GM18505 (cell line): Measurements from ENCODE around the gene DBNL.
"Not testable (repeated sequence)": the region's sequence is repeated elsewhere in the genome, so short reads cannot be mapped to it uniquely, and the experiment has no call there.

Experiments used
- ATAC-seq: cut with Tn5 transposase; IDR thresholded peaks from one replicate; pipeline ENCODE4 v1.9.1; 2021; ENCODE audit not compliant: unreplicated experiment
- POLR2A ChIP-seq: IDR thresholded peaks from 4 replicates; pipeline ENCODE4 v1.6.1; 2011; ENCODE audit warnings: borderline replicate concordance; ENCODE audit not compliant: insufficient read depth, insufficient read length; ENCODE audit errors: extremely low read depth

DBNL gene

DNA sequence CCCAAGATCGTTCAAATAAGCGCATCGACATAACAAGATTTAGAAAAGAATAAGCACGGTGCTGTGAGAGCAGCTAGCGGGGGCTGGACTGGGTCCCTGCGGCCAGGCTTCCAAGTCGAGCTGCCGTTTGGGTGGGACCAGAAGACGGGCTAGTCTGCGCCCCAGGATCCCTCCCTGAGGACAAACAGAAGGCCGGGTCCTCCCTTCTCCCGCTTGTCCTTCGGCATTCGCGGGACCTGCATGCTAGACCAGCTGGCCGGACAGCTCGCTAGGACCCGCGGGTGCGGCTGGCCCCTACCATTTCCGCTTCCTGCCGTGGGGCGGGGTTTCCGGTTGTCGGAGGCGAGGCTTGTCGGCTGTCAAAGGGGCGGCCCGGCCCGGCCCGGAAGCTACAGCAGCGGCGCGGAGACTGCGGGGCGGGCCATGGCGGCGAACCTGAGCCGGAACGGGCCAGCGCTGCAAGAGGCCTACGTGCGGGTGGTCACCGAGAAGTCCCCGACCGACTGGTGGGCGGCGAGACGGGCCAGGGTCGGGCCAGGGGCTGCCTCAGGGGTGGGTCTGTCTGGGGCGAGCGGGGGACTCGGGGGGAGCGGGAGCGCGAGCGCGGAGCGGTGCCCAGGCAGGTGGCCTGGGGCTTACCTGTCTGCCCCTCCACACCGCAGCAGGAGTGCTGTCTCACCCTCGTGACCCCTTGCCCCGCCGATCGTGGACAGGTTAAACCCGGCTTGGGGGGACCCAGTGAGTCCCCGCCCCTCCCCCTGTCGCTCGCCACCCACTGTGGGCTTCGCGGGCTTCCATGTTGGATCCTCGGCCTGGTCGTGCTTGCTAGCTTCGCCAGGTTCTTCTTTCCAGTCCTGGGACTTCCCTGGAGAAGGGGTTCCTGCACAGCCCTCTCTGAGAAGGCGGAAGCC lies at the start of gene DBNL:
TSS of gene DBNL (plus strand) at position 388 of the 911 bp plus-strand sequence. CDS start at position 424, 36 bp downstream.
- peak; percentile 95 for TF ChIP-seq POLR2A
- ATAC-seq = peak; percentile 50

DNA sequence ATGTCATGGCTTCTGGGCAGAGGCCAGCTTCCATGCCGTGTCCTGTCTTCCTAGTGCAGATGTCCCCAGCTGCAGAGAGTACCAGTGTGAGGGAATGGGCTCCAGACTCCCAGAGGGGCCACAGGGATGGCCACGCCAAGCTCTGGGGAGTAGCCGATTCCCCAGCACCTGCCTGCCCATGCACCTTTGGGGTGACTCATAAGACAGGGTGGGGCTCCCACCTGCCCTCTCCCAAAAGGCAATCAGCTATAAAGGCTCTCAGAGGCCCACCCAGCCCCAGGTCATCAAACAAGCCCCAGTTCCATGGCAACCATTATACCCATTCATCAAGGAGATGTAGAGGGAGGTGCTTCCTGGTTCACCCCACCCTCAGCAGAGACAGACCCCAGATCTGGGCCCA lies 47.0 kb upstream of the DBNL start, which contains the start of gene SPDYE1:
TSS of gene SPDYE1 (plus strand) at position 366 of the 400 bp plus-strand sequence. CDS start 2,053 bp downstream, outside the sequence.
- ATAC-seq = not testable (repeated sequence)

DNA sequence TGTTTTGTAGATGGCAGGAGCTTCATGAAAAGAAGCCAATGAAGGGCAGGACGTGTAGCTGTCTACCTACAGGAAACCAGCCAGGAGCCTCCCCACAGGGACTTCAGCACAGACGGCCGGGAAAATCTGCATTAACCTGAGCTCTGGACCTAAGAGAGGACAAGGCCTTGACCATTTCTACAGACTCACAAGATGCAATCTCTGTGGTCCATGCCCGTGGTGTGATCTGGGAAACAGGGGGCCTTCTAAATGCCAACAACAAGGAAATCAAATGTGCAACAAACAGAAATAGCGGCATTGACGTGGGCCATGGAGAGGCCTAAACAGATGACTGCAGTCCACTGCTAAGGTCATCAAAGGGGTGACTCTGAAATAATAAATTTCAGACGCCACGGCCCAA lies 32.4 kb upstream of the DBNL start:
- not testable (repeated sequence) for ATAC-seq

DNA sequence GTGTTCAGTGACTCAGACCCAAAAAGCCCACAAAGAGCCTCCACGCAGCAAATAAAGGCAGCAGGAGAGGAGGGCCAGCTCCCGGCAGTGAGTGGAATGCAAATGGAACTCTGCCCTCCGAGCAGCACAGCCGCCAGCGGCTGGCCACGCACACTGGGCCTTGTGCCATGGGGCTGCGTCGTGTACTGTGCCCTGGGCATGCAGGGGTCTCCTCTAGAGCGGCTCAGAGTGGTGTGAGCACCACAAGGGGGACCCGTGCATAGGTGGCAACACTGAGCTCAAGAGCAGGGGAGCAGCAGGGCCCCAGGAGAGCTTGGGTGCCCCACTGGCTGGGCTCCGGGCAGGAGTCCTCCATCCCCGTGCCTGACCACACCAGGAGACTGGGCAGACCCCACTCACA lies 29.4 kb upstream of the DBNL start:
- not testable (repeated sequence) for ATAC-seq

DNA sequence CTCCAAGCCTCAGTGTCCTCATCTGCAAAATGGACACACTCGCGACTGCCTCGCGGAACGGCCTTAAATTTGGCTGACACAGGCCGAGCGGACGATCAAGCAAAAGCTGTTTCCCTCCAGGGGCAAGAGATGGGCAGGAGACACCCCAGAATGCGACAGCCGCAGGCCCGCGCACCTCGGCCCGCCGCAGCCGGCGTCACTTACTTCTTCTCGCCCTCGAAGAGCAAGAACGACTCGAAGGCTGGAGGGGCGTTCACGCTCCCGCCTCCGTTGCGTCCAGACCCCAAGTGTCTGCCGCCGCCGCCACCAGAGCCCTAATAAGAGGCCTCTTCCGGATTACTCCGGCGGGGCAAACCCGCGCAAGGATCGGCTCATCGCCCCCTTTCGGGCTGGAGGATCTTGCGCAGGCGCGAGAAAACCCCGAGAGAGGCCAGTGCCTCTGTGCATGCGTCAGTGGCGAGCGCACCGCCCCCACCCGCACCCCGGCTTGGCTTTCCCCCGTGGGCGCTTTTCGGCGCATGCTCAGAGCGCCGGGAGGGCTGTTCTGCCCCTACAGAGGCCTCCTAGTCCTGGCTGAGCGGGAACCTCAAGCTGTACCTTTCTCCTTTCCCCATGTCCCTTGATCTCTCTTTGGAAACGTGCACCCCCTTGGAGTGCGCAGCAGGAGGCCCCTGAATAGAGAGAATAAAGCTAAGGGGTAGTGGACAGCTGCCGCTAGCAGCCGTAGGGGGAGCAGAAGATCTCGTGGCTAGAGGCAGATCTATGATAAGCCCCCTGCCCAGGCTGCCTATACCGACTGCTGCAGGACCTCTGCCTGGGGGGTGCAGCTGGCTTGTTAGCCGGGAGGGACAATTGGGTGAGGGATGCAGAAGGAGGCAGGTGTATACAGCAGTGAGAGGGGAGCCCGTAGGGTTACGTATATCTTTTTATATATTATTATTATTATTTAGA lies 25.4 kb upstream of the DBNL start:
- TF ChIP-seq POLR2A = peak; percentile 63
- peak; percentile 91 for ATAC-seq

DNA sequence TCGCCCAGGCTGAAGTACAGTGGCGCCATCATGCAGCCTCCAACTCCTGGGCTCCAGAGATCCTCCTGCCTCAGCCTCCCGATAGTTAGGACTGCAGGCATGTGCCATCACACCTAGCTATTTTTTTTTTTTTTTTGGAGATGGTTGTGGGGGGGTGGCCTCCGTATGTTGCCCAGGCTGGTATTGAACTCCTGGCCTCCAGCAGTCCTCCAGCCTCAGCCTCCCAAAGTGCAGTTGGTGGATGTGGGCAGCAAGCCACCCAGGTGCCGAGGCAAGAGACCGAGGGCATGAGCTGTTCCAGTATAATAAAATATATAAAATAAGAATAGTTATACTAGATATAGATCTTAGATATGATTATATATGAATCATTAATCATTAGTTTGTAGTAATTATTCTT lies 24.7 kb upstream of the DBNL start:
- ATAC-seq = not testable (repeated sequence)

DNA sequence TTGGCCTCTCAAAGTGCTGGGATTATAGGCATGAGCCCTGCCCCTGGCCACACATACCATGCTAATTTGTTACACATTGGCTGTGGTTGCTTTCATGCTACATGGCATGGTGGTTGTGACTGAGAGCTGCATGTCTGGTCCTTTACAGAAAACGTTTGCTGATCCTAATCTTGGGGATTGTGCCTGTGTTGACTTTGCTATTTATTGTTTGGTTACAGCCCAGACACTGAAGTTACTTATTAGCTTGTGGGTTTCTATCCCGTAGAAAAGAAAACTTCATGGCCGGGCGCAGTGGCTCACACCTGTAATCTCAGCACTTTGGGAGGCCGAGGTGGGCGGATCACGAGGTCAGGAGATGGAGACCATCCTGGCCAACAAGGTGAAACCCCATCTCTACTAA lies 22.4 kb upstream of the DBNL start:
- ATAC-seq = not testable (repeated sequence)

DNA sequence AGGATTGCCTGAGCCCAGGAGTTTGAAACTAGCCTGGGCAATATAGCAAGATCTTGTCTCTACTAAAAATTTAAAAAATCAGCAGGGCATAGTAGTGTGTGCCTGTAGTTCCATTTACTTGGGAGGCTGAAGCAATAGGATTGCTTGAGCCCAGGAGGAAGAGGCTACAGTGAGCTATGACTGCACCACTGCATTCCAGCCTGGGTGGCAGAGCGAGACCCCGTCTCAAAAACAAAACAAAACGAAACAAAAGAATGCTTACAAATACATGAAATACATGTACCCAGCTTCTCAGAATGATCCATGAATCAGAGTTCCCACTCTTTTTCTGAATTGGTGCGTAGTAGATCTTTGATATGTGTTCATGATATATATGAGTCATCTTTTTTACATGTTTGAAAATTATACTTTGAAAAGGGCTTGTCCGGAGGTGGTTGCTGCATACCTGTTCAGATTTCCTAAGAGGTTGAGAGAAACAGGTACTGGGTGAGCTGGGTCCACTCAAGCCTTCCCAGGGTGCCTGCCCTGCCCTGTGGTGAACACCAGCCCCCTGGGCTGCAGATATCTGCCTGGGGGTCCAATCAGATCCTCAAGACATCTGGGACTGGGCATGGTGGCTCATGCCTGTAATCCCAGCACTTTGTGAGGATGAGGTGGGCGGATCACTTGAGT lies 21.6 kb upstream of the DBNL start:
- not testable (repeated sequence) for ATAC-seq

DNA sequence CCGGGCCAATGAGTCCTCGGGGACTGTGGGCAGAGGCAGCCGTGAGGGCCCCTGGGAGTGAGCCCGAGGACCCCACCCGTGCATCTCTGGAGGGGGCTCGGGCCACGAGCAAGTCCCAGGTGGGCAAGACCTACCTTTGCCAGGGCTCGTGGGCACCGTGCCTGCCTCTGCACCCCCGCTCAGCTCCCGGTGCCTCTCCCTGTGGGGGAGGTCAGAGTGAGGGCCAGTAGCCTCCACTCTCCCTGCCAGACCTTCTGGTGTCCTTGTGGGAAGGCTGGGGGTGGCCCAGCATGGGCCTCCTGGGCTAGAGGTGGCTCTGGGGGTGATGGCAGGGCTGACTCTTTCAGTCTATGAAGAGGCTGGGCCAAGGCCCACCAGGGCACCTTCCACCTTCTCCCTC lies 15.1 kb upstream of the DBNL start:
- ATAC-seq = not testable (repeated sequence)

DNA sequence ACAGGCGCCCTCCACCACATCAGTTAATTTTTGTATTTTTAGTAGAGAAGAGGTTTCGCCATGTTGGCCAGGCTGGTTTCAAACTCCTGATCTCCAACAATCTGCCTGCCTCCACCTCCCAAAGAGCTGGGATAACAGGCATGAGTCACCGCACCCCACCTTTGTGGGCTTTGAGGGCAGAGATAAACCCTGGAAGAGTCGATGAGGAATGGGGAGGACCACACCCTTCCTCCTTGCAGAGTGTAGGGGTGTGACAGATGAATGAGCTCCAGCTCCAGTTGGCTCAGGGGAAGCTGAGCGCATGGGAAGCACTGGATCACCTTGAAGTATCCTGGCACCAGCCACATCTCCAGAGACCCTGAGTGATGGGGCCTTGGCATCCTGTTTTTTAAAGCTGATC lies 14.5 kb upstream of the DBNL start:
- not testable (repeated sequence) for ATAC-seq

DNA sequence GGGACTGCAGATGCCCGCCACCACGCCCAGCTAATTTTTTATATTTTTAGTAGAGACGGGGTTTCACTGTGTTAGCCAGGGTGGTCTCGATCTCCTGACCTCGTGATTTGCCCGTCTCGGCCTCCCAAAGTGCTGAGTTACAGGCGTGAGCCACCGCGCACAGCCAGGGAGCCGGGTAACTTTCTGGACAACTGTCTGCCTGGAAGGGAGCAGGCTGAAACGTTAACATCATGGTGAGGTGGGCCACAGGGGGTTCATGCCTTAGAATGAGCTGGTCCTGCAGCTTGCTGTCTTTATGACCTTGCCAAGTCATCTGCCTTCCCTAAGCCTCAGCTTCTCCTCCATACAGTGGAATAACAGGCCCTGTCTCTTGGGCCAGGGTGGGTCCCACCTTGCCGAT lies 13.2 kb upstream of the DBNL start:
- ATAC-seq = not testable (repeated sequence)

DNA sequence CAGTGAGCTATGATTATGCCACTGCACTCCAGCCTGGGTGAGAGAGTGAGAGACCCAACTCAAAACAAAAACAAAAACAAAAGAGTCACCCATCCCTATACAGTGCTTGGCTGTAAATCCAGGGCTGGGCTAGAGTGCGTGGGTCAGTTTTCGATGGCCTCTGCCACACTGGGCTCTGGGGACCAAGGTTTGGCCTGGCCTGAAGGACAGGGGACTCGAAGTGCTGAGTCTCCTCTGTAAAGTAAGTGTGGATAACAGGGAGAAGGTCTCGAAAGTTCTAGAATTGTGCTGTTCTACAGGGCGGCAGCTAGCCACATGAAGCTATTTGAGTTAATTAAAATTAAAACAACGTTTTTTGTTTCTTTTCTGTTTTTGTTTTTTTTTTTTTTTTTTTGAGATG lies 12.5 kb upstream of the DBNL start:
- ATAC-seq = not testable (repeated sequence)

DNA sequence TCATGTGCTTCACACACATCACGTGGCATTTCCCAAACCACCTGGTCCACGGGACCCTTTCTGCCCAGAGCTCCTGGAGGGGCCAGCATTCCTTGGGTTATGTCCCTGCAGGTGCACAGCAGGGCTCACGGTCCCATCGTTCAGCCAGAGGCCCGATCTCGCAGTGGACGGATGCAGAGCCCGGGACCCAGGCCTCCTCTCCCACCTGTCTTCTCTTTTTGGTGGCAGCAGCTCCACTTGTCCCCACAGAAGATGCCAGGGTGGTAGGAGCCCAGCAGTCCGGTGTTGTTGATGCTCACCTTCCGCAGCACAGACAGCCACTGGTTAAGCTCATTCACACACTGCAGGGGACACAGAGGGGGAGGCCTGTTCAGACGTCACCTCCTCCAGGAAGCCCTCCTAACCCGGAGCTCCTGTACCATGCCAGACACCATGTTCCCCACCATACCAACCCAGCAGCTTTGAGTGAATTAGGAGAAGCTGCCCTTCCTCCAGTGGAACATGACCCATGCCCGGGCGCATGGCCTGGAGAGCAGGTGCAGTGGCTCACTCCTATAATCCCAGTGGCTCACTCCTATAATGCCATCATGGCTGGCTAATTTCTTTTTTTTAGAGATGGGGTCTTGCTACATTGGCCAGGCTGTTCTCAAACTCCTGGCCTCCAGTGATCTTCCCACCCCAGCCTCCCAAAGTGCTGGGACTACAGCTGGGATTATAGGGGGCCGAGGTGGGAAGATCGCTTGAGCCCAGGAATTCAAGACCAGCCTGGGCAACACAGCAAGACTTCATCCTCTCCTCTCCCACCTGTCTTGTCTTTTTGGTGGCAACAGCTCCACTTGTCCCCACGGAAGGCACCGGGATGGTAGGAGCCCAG lies 10.3 kb upstream of the DBNL start:
- not testable (repeated sequence) for ATAC-seq

DNA sequence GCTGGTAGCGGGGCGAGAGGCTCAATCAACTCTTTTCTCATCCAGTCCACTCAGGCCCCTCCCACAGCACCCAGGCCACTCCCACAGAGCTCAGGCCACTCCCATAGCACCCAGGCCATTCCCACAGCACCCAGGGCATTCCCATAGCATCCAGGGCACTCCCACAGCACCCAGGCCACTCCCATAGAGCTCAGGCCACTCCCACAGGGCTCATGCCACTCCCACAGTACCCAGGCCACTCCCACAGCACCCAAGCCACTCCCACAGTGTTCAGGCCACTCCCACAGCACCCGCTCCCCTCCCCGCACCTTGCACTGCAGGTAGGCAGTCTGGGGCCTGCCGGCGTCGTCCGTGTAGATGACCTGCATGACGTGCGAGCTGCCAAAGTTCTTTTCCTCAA lies 8.1 kb upstream of the DBNL start:
- not testable (repeated sequence) for ATAC-seq

DNA sequence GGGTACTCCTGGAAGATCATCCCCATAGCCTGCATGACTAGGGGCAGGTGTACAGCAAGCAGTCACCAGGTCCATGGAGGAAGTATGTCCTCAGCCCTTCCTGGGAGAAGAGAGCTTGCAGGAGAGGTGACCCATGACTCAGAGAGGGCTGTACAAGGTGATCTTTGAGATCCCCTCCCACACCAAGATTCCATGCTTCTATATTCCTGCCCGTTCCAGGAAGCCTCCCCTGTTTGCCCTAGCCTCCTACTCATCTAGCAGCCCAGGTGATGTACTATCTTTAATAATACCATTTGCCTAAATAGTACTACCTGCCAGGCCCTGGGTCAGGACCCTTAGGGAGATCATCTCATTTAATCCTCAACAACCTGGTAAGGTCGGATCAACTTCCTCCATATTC lies 6.6 kb upstream of the DBNL start:
- not testable (repeated sequence) for ATAC-seq

DNA sequence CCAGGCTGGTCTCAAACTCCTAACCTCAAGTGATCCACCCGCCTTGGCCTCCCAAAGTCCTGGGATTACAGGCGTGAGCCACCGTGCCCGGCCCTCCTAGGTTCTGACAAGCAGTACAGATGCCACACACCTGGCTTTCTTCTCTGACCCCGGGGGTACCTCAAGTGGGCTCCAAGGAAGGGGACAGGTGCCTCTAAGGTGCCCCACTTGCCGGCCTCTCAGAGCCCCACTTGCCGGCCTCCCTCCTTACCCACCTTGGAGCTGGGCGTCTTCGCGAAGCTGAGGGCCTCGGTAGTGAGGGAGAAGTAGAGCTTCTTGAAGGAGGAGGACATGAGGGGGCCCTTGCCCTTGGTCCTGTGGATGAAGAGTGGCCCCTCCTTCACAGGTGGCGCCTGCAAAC lies 5.9 kb upstream of the DBNL start:
- ATAC-seq = not testable (repeated sequence)

DNA sequence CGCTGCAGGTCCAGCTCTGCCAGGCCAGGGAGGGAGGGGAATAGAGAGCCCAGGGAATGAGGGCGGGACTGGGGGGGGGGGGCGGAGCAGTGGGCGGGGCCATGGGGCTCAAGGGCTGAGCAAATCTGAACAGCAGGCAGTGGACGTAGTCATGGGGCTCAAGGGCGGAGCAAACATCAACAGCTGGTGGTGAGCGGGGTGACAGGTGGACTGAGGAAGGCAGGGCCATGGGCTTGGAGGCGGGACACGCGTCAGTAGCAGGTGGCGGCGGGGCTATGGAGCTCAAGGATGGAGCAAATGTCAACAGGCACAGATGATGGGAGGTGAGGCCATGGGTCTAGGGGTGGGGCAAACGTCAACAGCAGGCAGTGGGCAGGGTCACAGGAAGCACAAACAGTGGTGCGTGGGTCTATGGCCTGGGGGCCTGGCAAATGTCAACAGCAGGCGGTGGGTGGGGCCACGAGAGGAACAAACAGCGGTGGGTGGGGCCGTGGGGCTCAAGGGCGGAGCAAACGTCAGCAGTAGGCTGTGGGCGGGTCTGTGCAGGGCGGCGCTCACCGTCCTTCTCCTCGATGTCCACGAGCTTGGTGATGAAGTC lies 5.4 kb upstream of the DBNL start:
- ATAC-seq = peak; percentile 58

DNA sequence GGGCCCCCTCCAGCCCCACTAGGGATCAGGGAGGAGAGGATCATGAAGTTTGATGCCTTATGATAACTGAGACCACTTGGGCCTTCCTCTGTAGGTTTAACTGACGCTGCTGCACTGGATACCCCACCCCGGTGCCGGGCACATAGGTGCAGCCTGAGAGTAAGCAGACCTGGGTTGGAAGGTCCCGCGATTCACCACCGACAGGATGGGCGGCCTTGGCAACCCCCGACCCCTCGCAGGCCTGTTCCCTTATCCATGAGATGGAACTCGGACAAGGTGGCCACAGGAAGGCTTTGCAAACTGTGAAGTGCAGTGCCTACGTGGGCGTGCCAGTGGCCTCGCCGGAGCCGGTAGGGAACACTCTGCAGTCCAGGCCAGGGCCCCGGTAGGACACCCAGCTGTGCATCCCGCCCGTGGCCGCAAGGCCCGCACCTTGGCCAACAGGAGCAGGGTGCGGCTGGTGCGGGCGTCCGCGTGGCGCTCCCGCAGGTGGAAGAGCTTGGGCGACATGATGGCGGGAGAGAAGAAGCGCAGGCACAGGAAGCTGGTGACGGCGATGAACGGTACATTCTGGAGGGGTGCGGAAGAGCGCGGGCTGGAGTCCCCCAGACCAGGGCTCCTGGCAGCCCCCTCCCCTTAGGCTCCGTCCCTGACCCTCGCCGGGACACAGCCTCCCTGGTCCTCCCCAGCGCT lies 4.6 kb upstream of the DBNL start:
- ATAC-seq = peak; percentile 13
